ENCODE data around the gene KCND1.

Gene KCND1

GRCh38 chrX:48911412-48912182 lies 60.0 kb downstream of the KCND1 start, which contains the start of gene SLC35A2:
Gene SLC35A2 (minus strand): TSS chrX:48911646. CDS start chrX:48911636, 10 bp downstream.
- H2AFZ ChIP-seq (ENCODE audit: low read depth), result no peak within 1 kb of the TSS
- no peak; the same call in 1 of the 2 replicates for TF ChIP-seq CTCF (conservative IDR thresholded peaks at IDR 0.05; ENCODE audit: low read depth, low read length)
- H3K4me3 ChIP-seq (IDR thresholded peaks at IDR 0.05; ENCODE audit: insufficient read depth, low read depth, low read length), result no peak within 1 kb of the TSS
- peaks cover 28% of the 10 kb centered on the region for H3K4me1 ChIP-seq (ENCODE audit: low read depth, poor library complexity, severe bottlenecking)
- H3K27ac ChIP-seq, result peak within 1 kb of the TSS; percentile 93
- H3K79me2 ChIP-seq (ENCODE audit: insufficient read depth, low read depth), result peaks cover 28% of the 10 kb centered on the region
- H4K20me1 ChIP-seq (ENCODE audit: insufficient read depth), result peaks cover 21% of the 10 kb centered on the region
- no peaks in the 10 kb centered on the region for H3K27me3 ChIP-seq (ENCODE audit: insufficient read depth, low read depth)
- peak within 1 kb of the TSS; percentile 50; the same call in 1 of the 2 replicates for H3K9ac ChIP-seq
- peaks cover 14% of the 10 kb centered on the region; the same call in 1 of the 2 replicates for H3K36me3 ChIP-seq (ENCODE audit: insufficient read depth)
- H3K4me2 ChIP-seq, result peak within 1 kb of the TSS; percentile 90
